Neural progenitor cell (in vitro differentiated cells): ENCODE results near the gene ELFN1.

Source experiments
- CTCF ChIP-seq: fragments of 200-600 bp; sonication (generic); IDR thresholded peaks from 2 replicates; pipeline ENCODE4 v1.5.1; 2017; ENCODE audit warnings: antibody characterized with exemption, mild to moderate bottlenecking
- EZH2phosphoT487 ChIP-seq: fragments of 200-600 bp; sonication (generic); IDR thresholded peaks from 2 replicates; pipeline ENCODE4 v1.6.1; 2017; ENCODE audit warnings: antibody characterized with exemption

GRCh38 chr7:1775389-1775788 lies 105.3 kb downstream of the ELFN1 start:
- TF ChIP-seq CTCF (no peak), EZH2phosphoT487 (no peak)
